GM10248 (cell line): ENCODE data around the gene MAP3K2.

Experiments
- CTCF ChIA-PET: fragments of 300-600 bp; sonication (Branson Sonifier 250); formaldehyde crosslinking; extraction: SDS; loops from one replicate; lab custom pipeline; 2021; ENCODE audit warnings: antibody characterized with exemption; lab: Yijun Ruan, JAX
- POLR2A ChIA-PET: fragments of 350-650 bp; sonication (Branson Sonifier 250); formaldehyde crosslinking; extraction: SDS; loops from one replicate; lab custom pipeline; 2020; ENCODE audit warnings: antibody characterized with exemption; lab: Yijun Ruan, JAX
- DNase-seq: peaks from one replicate; pipeline ENCODE4 v3.0.0; 2012; ENCODE audit errors: extremely low spot score
- TF ChIP-seq, protein P1 (sequence below): IDR thresholded peaks from 2 replicates; pipeline ENCODE4 v1.5.1; 2012; ENCODE audit warnings: mild to moderate bottlenecking, low read depth; ENCODE audit errors: extremely low read depth, missing control alignments, control extremely low read depth

Gene MAP3K2

DNA sequence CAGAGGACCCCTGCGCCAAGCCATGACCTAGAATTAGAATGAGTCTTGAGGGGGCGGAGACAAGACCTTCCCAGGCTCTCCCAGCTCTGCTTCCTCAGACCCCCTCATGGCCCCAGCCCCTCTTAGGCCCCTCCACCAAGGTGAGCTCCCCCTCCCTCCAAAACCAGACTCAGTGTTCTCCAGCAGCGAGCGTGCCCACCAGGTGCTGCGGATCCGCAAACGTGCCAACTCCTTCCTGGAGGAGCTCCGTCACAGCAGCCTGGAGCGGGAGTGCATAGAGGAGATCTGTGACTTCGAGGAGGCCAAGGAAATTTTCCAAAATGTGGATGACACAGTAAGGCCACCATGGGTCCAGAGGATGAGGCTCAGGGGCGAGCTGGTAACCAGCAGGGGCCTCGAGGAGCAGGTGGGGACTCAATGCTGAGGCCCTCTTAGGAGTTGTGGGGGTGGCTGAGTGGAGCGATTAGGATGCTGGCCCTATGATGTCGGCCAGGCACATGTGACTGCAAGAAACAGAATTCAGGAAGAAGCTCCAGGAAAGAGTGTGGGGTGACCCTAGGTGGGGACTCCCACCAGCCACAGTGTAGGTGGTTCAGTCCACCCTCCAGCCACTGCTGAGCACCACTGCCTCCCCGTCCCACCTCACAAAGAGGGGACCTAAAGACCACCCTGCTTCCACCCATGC, 33.5 kb upstream of the MAP3K2 start:
- POLR2A ChIA-PET: no interaction called here
- TF ChIP-seq, protein P1, sequence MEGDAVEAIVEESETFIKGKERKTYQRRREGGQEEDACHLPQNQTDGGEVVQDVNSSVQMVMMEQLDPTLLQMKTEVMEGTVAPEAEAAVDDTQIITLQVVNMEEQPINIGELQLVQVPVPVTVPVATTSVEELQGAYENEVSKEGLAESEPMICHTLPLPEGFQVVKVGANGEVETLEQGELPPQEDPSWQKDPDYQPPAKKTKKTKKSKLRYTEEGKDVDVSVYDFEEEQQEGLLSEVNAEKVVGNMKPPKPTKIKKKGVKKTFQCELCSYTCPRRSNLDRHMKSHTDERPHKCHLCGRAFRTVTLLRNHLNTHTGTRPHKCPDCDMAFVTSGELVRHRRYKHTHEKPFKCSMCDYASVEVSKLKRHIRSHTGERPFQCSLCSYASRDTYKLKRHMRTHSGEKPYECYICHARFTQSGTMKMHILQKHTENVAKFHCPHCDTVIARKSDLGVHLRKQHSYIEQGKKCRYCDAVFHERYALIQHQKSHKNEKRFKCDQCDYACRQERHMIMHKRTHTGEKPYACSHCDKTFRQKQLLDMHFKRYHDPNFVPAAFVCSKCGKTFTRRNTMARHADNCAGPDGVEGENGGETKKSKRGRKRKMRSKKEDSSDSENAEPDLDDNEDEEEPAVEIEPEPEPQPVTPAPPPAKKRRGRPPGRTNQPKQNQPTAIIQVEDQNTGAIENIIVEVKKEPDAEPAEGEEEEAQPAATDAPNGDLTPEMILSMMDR: no peak
- CTCF ChIA-PET: no interaction called here
- DNase-seq: no peak

- DNase-seq: no peak
- CTCF ChIA-PET: interaction anchor here (1.4 kb wide), 1 partner anchor 18 kb away, joined by 4 read pairs; no protein-coding TSS in a partner anchor
- POLR2A ChIA-PET: no interaction called here
- TF ChIP-seq, protein P1: no peak
Observed at GRCh38 chr2:127420039-127420864, 32.5 kb upstream of the MAP3K2 start.

GRCh38 chr2:127419448-127420038, 31.8 kb upstream of the MAP3K2 start:
- DNase-seq: no peak
- POLR2A ChIA-PET: no interaction called here
- TF ChIP-seq, protein P1: no peak
- CTCF ChIA-PET: interaction anchor here (1.4 kb wide), 1 partner anchor 17 kb away, joined by 4 read pairs; no protein-coding TSS in a partner anchor

GRCh38 chr2:127419112-127419430, 31.3 kb upstream of the MAP3K2 start:
- POLR2A ChIA-PET: no interaction called here
- CTCF ChIA-PET: interaction anchor here (1.4 kb wide), 1 partner anchor 17 kb away, joined by 4 read pairs; no protein-coding TSS in a partner anchor
- TF ChIP-seq, protein P1: no peak

DNA sequence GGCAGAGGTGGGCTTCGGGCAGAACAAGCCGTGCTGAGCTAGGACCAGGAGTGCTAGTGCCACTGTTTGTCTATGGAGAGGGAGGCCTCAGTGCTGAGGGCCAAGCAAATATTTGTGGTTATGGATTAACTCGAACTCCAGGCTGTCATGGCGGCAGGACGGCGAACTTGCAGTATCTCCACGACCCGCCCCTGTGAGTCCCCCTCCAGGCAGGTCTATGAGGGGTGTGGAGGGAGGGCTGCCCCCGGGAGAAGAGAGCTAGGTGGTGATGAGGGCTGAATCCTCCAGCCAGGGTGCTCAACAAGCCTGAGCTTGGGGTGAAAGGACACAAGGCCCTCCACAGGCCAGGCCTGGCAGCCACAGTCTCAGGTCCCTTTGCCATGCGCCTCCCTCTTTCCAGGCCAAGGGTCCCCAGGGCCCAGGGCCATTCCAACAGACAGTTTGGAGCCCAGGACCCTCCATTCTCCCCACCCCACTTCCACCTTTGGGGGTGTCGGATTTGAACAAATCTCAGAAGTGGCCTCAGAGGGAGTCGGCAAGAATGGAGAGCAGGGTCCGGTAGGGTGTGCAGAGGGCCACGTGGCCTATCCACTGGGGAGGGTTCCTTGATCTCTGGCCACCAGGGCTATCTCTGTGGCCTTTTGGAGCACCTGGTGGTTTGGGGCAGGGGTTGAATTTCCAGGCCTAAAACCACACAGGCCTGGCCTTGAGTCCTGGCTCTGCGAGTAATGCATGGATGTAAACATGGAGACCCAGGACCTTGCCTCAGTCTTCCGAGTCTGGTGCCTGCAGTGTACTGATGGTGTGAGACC, 30.7 kb upstream of the MAP3K2 start, which contains the start of gene PROC:
Gene PROC, plus strand, starts transcription at position 128 of the 812 bp plus-strand sequence. CDS start 1,516 bp downstream, outside the sequence.
- TF ChIP-seq, protein P1: no peak
- DNase-seq: no peak
- ChIA-PET CTCF (no interaction called here), POLR2A (no interaction called here)

More at GRCh38 chr2:127419112-127419430, 31.3 kb upstream of the MAP3K2 start:
- DNase-seq: no peak
